Stimulated activated memory B cell treated with anti-CD40 and anti-IgM and Interleukin-4, amounts not matched to agents 10 μg/mL and 1 μg/mL and 100 μg/mL, for 72 hours (primary cell): ENCODE results near the gene AMOTL1.
"Not testable (repeated sequence)": the region's sequence is repeated elsewhere in the genome, so short reads cannot be mapped to it uniquely, and the experiment has no call there.

ENCODE experiments used
- ATAC-seq: fragments of 150-1000 bp; cut with Tn5 transposase; 2 replicates; pipeline ENCODE4 v1.10.0; 2021
- H3K27ac Mint-ChIP-seq: one replicate; pipeline ENCODE4 v1.8.0; 2022; ENCODE audit warnings: mild to moderate bottlenecking, mixed read lengths
- H3K27me3 Mint-ChIP-seq: one replicate; pipeline ENCODE4 v1.8.0; 2022; ENCODE audit warnings: mixed read lengths
- H3K36me3 Mint-ChIP-seq: one replicate; pipeline ENCODE4 v1.8.0; 2022; ENCODE audit warnings: mixed read lengths
- H3K4me1 Mint-ChIP-seq: one replicate; pipeline ENCODE4 v1.8.0; 2022; ENCODE audit warnings: mixed read lengths
- H3K4me3 Mint-ChIP-seq: one replicate; pipeline ENCODE4 v1.8.0; 2022; ENCODE audit warnings: mild to moderate bottlenecking, moderate library complexity, mixed read lengths
- H3K9me3 Mint-ChIP-seq: one replicate; pipeline ENCODE4 v1.8.0; 2022; ENCODE audit warnings: mixed read lengths

The AMOTL1 gene

GRCh38 chr11:94897330-94897768 lies 129.2 kb downstream of the AMOTL1 start:
- Mint-ChIP-seq H3K27ac (no peak overlapping the region), H3K4me1 (peaks cover 4% of the 10 kb centered on the region), H3K4me3 (no peak overlapping the region), H3K27me3 (peaks cover 15% of the 10 kb centered on the region), H3K9me3 (peaks cover 17% of the 10 kb centered on the region), H3K36me3 (no peaks in the 10 kb centered on the region)
- no peak for ATAC-seq

GRCh38 chr11:94907226-94907625 lies 139.1 kb downstream of the AMOTL1 start:
- Mint-ChIP-seq H3K9me3 (no peaks in the 10 kb centered on the region), H3K4me3 (no peak overlapping the region), H3K27me3 (no peaks in the 10 kb centered on the region), H3K27ac (no peak overlapping the region), H3K4me1 (no peaks in the 10 kb centered on the region), H3K36me3 (no peaks in the 10 kb centered on the region)
- ATAC-seq = no peak

- Mint-ChIP-seq H3K4me3 (no peak overlapping the region), H3K36me3 (no peaks in the 10 kb centered on the region), H3K9me3 (no peaks in the 10 kb centered on the region), H3K4me1 (no peaks in the 10 kb centered on the region), H3K27ac (no peak overlapping the region), H3K27me3 (no peaks in the 10 kb centered on the region)
- no peak for ATAC-seq
These were observed 141.2 kb downstream of the AMOTL1 start for GRCh38 chr11:94909371-94909820.

GRCh38 chr11:94910270-94910669 lies 142.1 kb downstream of the AMOTL1 start:
- Mint-ChIP-seq H3K9me3 (no peaks in the 10 kb centered on the region), H3K27ac (no peak overlapping the region), H3K27me3 (no peaks in the 10 kb centered on the region), H3K4me1 (no peaks in the 10 kb centered on the region), H3K36me3 (no peaks in the 10 kb centered on the region), H3K4me3 (no peak overlapping the region)
- ATAC-seq = no peak

GRCh38 chr11:94910779-94911178 lies 142.6 kb downstream of the AMOTL1 start:
- ATAC-seq = no peak
- Mint-ChIP-seq H3K36me3 (no peaks in the 10 kb centered on the region), H3K27me3 (no peaks in the 10 kb centered on the region), H3K4me3 (no peak overlapping the region), H3K9me3 (no peaks in the 10 kb centered on the region), H3K27ac (no peak overlapping the region), H3K4me1 (no peaks in the 10 kb centered on the region)

GRCh38 chr11:94912806-94913205 lies 144.7 kb downstream of the AMOTL1 start:
- Mint-ChIP-seq H3K27ac (no peak overlapping the region), H3K4me1 (no peaks in the 10 kb centered on the region), H3K27me3 (no peaks in the 10 kb centered on the region), H3K36me3 (no peaks in the 10 kb centered on the region), H3K4me3 (no peak overlapping the region), H3K9me3 (no peaks in the 10 kb centered on the region)
- ATAC-seq = no peak

- ATAC-seq, H3K4me1 Mint-ChIP-seq, H3K4me3 Mint-ChIP-seq, H3K27me3 Mint-ChIP-seq, H3K9me3 Mint-ChIP-seq, H3K27ac Mint-ChIP-seq, H3K36me3 Mint-ChIP-seq: not testable (repeated sequence)
These were observed 145.7 kb downstream of the AMOTL1 start for GRCh38 chr11:94913718-94914394.

GRCh38 chr11:94920311-94920710 lies 152.2 kb downstream of the AMOTL1 start:
- Mint-ChIP-seq H3K36me3 (no peaks in the 10 kb centered on the region), H3K4me1 (no peaks in the 10 kb centered on the region), H3K27me3 (peaks cover 7% of the 10 kb centered on the region), H3K4me3 (no peak overlapping the region), H3K27ac (no peak overlapping the region), H3K9me3 (no peaks in the 10 kb centered on the region)
- no peak for ATAC-seq

- peaks cover 7% of the 10 kb centered on the region for H3K27me3 Mint-ChIP-seq
- H3K36me3 Mint-ChIP-seq = no peaks in the 10 kb centered on the region
- no peaks in the 10 kb centered on the region for H3K9me3 Mint-ChIP-seq
- H3K4me3 Mint-ChIP-seq = no peak overlapping the region
- peak; percentile 58 for ATAC-seq
- H3K4me1 Mint-ChIP-seq = no peaks in the 10 kb centered on the region
- no peak overlapping the region for H3K27ac Mint-ChIP-seq
These were observed 154.3 kb downstream of the AMOTL1 start for GRCh38 chr11:94922321-94923003.

GRCh38 chr11:94923004-94923334 lies 154.8 kb downstream of the AMOTL1 start:
- H3K4me1 Mint-ChIP-seq = no peaks in the 10 kb centered on the region
- H3K9me3 Mint-ChIP-seq = no peaks in the 10 kb centered on the region
- no peaks in the 10 kb centered on the region for H3K36me3 Mint-ChIP-seq
- peaks cover 7% of the 10 kb centered on the region for H3K27me3 Mint-ChIP-seq
- H3K4me3 Mint-ChIP-seq = no peak overlapping the region
- H3K27ac Mint-ChIP-seq = no peak overlapping the region
- peak; percentile 9 for ATAC-seq

GRCh38 chr11:94924171-94924572 lies 156.0 kb downstream of the AMOTL1 start:
- no peaks in the 10 kb centered on the region for H3K36me3 Mint-ChIP-seq
- peaks cover 12% of the 10 kb centered on the region for H3K27me3 Mint-ChIP-seq
- no peaks in the 10 kb centered on the region for H3K9me3 Mint-ChIP-seq
- ATAC-seq = no peak
- H3K27ac Mint-ChIP-seq = no peak overlapping the region
- H3K4me1 Mint-ChIP-seq = no peaks in the 10 kb centered on the region
- H3K4me3 Mint-ChIP-seq = no peak overlapping the region

GRCh38 chr11:94924612-94925011 lies 156.5 kb downstream of the AMOTL1 start:
- no peak overlapping the region for H3K27ac Mint-ChIP-seq
- no peak for ATAC-seq
- H3K9me3 Mint-ChIP-seq = no peaks in the 10 kb centered on the region
- no peaks in the 10 kb centered on the region for H3K4me1 Mint-ChIP-seq
- peaks cover 16% of the 10 kb centered on the region for H3K27me3 Mint-ChIP-seq
- no peak overlapping the region for H3K4me3 Mint-ChIP-seq
- no peaks in the 10 kb centered on the region for H3K36me3 Mint-ChIP-seq

- Mint-ChIP-seq H3K4me3 (no peak overlapping the region), H3K9me3 (no peaks in the 10 kb centered on the region), H3K36me3 (no peaks in the 10 kb centered on the region), H3K27me3 (peaks cover 22% of the 10 kb centered on the region), H3K4me1 (no peaks in the 10 kb centered on the region), H3K27ac (no peak overlapping the region)
- ATAC-seq = no peak
These were observed 157.5 kb downstream of the AMOTL1 start for GRCh38 chr11:94925422-94926270.

- Mint-ChIP-seq H3K9me3 (no peaks in the 10 kb centered on the region), H3K4me3 (no peak overlapping the region), H3K27me3 (peaks cover 22% of the 10 kb centered on the region), H3K36me3 (no peaks in the 10 kb centered on the region), H3K27ac (no peak overlapping the region), H3K4me1 (no peaks in the 10 kb centered on the region)
- ATAC-seq = no peak
These were observed 158.1 kb downstream of the AMOTL1 start for GRCh38 chr11:94926271-94926625.
